22Rv1 (cell line): ENCODE results near the gene KCNC4.

ENCODE experiments used
- H3K27ac ChIP-seq: fragments of 450-650 bp; 2 replicates; pipeline ENCODE4 v1.5.1; 2017
- CTCF ChIP-seq: fragments of 450-650 bp; IDR thresholded peaks from 2 replicates; pipeline ENCODE4 v1.5.1; 2017; ENCODE audit warnings: mild to moderate bottlenecking
- ZFX ChIP-seq: fragments of 450-650 bp; IDR thresholded peaks from 2 replicates; pipeline ENCODE4 v1.6.1; 2017; ENCODE audit warnings: antibody characterized with exemption, borderline replicate concordance

The KCNC4 gene

GRCh38 chr1:110198746-110199145, 11.4 kb upstream of the KCNC4 start:
- no peak for TF ChIP-seq CTCF
- H3K27ac ChIP-seq = no peak overlapping the region

- TF ChIP-seq CTCF (no peak), ZFX (no peak)
These were observed 9.9 kb upstream of the KCNC4 start for GRCh38 chr1:110200190-110200589.

GRCh38 chr1:110200666-110201065, 9.4 kb upstream of the KCNC4 start:
- no peak overlapping the region for H3K27ac ChIP-seq
- TF ChIP-seq CTCF (no peak), ZFX (no peak)

More at GRCh38 chr1:110200190-110200589, 9.9 kb upstream of the KCNC4 start:
- H3K27ac ChIP-seq = no peak overlapping the region

GRCh38 chr1:110201157-110201825, 8.8 kb upstream of the KCNC4 start:
- TF ChIP-seq CTCF (no peak), ZFX (no peak)
- H3K27ac ChIP-seq = no peak overlapping the region

- TF ChIP-seq CTCF (peak; percentile 89), ZFX (no peak)
- peak overlapping the region; percentile 35 for H3K27ac ChIP-seq
These were observed 7.0 kb upstream of the KCNC4 start for GRCh38 chr1:110203021-110203661.

GRCh38 chr1:110205156-110205555, 5.0 kb upstream of the KCNC4 start:
- TF ChIP-seq ZFX (no peak), CTCF (no peak)
- no peak overlapping the region for H3K27ac ChIP-seq

- TF ChIP-seq ZFX (no peak), CTCF (no peak)
- no peak overlapping the region for H3K27ac ChIP-seq
These were observed 4.4 kb upstream of the KCNC4 start for GRCh38 chr1:110205591-110206155.
